GM19397 (cell line): ENCODE data around the gene RASL11B.

ENCODE experiments used
- ATAC-seq: cut with Tn5 transposase; IDR thresholded peaks from one replicate; pipeline ENCODE4 v1.9.1; 2021; ENCODE audit warnings: mild to moderate bottlenecking, moderate library complexity; ENCODE audit not compliant: unreplicated experiment

The RASL11B gene

DNA sequence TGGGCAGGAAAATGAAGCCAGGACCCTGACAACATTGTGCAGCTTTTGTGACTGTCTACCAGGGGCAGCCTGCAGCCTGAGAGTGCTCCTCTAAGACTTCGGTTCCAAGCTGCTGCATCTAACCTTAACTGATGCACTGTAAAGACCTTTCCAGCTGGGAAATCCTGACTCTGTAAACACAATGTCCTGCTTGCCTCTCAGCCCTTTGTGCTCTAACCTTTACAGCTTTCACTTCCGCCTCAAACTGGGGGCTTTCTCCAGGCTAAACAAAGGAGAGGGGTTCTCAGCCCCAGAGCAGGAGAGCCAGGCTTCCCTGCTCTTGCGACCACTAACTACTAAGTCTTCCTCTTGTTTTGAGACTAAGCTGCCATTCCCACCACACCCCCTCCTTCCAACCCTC, 19.3 kb upstream of the RASL11B start:
- ATAC-seq = no peak

DNA sequence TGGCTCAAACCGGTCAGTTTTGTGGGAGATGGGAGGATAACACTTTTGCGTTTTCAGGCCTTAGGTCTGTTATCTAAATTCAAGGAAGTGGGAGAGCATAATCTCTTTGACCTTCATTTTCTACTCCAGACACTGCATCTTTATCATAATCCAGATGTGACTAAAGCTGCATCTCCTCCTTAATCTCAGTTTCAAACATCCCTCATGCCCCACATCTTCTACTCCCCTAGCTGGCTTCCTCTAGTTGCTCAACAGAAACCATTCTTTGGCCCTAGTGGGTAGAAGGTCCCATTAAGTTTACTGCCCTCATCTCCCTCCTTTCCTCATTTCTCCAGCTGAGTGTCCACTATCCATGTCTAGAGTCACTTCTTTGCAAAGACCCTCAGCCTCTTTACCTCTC, 18.8 kb upstream of the RASL11B start:
- no peak for ATAC-seq

DNA sequence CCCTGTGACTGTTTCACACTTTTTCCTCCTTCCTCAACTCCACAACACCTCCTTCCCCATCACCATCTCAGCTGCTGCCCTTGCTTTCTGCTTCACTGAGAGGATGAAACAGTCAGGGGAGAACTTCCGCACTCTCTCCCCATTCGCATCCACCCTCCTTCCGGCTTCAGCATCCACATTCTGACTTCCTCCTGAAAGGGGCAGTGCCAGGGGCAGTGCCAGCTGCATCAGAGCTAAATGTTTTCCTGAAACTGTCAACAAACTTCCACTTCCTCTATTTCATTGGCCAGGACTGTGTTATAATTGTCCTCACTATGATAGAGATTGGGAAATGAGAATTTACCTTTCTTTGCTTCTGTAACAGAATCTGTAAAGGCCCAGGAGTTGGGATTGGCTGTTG, 18.2 kb upstream of the RASL11B start:
- no peak for ATAC-seq

DNA sequence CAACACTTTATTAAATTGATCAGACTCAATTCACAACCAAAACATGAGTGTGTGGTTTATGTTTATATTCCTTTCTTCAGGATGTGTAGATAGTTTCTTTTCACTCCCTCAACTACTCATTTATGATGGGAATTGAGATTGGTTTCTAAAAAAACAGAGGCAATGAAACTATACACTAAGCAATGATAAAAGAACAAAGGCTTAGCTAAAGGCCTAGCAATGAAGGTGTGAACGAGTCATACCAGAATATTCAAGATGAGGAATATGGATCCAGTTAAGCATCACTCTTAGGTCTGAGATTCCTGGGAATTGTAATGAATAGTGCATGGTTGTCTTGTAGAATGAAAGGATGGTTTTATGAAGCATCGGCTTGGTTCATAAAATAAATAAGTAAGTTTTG, 17.5 kb upstream of the RASL11B start:
- ATAC-seq = no peak

DNA sequence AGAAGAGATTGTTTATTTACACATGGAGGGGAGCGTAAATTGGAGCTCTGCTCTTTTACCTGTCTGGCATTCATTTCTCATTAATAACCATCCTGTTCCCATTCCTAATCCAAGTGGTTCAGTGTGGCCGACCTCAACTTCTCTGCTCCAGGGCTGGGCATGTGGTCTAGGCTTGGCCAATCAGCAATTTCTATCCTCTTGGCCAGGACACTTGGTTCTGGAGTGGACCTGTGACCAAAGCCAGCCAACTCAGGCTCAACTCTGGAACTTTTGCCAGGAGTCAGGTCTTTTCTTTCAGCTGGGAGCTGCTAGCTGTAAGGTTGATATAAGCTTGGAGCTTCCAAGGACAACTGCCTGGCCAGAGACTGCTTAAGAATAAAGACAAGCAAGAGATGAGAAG, 15.6 kb upstream of the RASL11B start:
- ATAC-seq = no peak

DNA sequence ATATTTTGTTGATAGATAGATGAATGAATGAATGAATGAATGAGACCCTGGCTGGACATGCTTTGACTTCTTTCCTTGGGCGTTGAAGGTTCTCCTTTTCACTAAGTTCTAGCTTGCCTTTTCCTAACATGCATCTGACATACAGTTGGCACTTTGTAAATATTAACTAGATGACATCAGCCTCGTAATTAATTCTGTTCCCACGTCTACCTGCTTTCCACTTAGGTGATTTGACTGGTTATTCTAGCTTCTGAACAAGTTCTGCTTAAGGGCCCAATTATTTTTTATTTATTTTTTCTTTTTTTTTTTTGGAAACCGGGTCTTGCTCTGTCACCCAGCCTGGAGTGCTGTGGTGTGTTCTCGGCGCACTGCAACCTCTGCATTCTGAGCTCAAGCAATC, 13.9 kb upstream of the RASL11B start:
- no peak for ATAC-seq

DNA sequence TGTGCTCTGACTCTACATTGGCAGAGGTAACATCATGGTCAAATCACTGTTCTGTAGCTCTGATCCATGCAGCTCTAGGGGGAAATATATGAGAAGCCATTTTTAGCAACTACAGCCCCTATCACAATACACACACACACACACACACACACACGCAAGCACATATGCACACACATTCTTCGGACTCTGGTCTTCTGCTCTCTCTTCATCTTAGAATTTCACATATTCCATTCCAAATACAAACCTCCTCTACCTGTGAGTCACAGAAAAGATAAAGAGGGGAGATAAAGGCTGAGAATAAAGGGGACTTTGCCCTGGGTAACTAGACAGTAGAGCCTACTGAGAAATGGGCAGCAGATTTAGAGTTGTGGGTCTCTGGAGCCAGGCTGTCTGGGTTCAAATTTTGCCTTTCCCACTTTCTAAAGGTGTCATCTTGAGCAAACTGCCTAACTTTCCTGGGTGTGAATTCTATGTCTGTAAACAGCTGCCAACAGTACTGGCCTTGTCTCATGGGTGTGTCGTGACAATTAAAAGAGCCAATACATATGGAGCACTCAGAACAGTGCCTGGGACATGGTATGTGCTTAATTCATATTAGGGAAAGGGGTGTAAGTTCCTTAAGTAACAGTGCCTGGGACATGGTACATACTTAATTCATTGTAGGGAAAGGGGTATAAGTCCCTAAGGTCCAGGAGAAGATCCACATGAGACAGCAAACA, 11.6 kb upstream of the RASL11B start:
- no peak for ATAC-seq

DNA sequence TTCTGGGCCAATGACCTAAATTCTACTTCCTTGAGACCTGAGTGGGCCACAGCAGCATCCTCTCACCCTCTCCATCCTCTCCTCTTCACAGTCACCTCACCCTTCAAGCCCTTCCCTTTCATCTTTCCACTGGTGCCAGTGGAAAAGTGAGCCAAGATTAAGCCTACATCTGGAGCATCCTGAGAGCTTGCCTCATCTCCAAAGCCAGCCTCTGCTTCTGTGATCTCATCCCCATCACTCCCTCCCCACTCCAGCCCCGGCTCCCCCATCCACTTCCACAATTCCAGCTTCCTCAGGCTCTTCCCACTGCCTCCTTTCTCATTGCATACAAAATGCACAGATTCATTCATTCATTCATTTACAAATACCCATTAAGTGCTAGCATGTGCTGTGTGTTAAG, 10.1 kb upstream of the RASL11B start:
- no peak for ATAC-seq

DNA sequence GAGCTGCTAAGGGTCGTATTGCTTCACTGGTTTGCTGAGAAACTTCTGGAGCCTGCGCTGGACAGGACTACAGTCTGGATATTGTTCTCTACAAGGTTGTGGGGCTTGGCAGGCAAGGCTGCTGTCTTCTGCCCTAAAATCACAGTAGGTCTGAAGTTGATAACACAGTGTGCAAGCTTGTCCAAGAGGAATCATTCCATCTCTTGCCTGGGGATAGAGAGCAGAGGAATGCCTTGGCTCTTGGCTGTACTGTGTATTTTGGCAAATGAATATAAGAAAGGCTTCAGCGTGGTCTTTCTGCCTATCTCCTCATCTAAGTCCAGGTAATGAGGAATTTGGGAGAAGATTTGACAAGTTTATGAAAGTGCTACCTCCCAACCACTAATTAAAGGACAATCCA, 9.4 kb upstream of the RASL11B start:
- ATAC-seq = no peak

DNA sequence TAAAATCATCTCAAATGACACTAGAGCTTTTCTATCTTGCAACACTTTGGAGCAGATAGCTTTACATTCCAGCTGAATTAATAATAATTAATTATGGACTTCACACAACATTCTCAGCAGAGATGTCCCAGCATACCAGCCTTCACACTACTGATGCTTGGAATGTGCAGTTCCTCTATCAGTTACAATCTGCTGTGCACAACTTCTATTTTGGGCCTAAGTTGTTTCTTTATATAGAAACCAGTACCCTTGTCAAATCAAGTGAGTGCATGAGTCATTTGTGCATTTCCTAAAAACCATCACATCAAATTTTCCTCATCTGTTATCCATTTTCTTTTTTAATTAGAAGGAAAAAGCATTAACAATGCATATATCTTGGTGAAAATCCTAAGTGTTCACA, 8.8 kb upstream of the RASL11B start:
- no peak for ATAC-seq

DNA sequence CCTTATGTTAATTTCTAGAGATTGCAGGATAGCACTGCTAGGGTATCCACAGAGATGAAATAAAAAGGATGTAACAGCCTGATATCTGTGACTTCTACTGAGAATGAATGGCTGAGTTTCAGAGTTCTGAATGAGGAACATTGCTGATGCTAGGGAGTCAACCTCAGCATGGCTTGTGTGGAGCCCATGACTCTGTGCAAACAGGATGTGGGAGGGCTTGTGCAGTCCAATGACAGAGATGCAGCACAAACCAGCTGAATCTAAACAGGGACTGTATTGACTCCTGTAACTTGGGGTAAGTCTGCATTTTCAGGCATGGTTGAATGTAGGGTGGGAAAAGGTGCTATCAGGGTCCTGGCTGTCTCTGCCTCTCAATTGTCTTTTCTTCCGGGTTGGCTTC, 5.3 kb upstream of the RASL11B start:
- ATAC-seq = no peak

DNA sequence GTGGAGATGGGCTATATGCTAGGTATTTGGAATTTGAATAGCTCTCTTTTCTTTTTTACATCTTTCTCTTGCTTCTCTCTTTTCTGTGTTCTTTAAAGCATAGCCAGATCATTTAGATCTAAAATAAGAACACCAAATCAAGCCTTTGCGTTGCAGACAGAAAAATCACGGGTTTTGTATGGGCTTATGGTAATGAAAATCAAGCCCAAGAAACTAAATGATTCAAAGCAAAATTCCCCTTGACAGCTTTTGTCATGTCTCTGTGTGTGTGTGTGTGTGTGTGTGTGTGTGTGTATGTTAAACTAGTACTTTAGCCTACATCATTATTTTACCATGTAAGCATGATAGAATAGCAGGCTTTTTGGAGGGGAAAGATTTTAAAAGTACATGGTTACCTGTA, 1.8 kb upstream of the RASL11B start:
- ATAC-seq = no peak

DNA sequence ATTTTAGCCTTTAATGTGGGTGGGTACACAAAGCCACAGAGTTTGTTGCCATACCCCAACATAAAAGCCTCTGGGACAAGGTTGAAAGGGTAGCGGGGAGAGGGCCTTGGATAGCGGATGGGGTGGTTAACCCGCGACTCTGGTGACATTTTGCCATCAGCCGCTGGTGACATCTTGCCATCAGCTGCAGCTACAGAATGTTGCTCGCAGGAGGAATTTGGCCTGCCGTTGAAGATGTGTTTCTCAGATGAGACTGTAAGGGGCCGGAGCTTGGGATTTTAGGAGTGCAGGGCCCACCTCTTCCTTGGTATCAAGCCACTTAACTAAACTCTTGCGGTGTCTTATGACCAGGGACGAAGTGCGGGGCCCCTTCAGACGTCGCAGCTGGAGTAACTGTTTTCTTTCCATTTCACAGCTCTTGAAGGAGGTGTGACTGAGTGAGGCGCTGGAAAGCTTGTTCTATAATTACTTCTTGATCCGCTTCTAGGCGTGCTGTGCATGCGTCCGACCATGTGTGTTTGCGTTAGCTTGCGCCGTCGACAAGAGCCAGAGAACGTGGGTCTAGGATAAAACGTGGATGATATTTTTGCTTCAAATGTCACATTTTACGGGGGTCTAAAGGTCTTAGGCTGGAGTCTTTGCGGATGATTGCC, 820 bp upstream of the RASL11B start:
- no peak for ATAC-seq

DNA sequence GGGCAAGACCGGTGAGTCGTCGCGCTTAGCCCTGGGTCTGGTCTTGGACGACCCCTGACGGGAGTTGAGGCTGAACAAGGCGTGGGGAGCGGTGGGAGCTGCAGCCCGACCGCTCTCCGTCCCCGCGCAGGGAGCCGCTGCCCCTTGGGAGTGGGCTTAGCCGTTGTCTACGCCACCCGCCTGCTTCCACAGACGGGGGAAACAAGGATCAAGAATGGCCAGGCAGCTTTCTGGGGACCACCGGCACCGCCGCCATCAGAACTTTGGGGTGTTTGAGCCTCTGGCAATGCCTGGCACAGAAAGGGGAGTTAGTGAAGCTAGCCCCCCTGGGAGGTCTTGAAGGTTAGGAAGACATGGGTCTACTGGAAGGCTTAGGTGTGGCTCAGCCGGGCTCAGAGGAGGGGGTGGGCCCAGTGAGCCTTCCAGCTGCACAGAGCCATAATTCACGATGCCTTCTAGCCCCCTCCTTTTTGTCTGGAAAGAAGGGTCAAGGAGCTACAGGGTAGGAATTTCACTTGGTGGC, 583 bp downstream of the RASL11B start:
- ATAC-seq = no peak

DNA sequence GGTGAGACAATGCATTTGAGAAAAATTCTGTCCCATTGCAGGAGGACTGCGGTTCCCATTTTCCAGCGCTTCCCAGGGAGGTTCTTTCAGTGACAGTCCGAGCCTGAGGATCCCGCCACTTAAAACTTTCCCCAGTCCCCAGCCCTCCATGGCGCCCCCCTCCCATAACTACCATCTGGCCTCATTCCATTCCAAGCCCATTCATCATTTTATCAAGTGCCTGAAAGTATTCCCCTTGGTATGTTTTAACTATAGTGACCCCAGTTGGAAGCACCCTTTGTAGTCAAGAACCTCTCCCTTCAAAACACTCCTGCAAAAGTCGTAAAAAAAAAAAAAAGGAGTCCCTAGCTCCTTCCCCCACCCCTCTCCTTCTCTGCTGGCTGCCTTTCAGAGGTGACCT, 1.2 kb downstream of the RASL11B start:
- no peak for ATAC-seq

DNA sequence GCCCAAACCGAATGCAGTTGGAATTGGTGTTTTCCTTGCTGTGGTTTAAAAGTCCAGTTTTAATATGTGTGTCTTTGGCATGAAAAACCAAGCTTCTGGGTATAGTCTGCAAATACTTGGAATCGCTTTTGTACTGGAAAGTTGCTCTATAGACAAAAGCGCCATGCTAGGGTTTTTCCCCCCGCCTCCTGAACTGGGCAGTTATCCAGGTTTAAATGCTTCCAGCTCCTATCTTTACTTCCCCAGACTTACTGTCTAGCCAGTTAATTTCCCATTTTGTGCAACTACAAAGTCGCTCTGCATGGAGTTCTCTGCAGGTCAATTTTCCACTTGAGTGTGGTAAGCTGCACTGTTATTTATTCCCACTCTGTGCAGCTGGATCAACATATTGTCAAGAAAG, 2.7 kb downstream of the RASL11B start:
- no peak for ATAC-seq

DNA sequence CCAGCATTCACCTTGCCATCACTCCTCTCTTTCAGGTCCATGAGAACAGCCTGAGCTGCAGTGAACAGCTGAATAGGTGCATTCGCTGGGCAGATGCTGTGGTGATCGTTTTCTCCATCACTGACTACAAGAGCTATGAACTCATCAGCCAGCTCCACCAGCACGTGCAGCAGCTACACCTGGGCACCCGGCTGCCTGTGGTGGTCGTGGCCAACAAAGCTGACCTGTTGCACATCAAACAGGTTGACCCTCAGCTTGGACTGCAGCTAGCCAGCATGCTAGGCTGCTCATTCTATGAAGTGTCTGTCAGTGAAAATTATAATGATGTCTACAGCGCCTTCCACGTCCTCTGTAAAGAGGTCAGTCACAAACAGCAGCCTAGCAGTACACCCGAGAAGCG, 3.2 kb downstream of the RASL11B start:
- ATAC-seq = no peak

DNA sequence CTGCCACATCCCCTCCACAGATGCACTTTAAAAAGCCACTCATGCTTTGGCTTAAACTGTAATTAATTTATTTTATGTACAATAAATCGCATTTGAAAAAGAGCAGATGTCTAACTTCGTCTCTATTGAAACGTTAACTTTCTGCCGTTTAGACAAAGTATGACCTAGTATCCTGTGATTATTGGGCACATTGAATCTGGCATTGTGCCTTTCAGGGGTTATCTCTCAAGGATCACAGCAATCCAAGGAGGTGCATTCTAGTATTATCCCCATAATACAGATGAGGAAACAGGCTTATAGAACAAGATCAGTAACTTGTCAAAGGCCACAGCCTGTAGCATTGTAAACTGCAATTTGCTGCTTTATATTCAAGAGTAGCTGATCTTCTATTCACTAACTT, 4.6 kb downstream of the RASL11B start:
- no peak for ATAC-seq

DNA sequence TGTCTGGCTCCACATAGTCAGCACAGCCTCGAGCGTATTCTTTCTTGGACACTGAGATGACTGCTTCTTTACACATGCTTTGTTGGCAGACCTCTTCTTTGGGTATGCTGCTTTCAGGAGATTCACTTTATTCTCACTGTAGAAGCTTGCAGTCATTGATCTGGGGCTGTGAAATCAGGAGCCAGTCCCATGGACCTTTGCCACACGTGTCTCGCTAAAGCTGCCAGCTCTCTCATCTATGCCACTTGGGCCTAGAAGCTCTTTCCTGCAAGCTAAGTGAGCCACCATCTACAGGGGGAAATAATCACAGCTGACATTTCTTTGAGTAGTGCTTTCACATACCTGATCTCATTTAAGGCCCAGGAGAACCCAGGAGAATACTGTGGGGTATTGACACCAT, 5.0 kb downstream of the RASL11B start:
- no peak for ATAC-seq

DNA sequence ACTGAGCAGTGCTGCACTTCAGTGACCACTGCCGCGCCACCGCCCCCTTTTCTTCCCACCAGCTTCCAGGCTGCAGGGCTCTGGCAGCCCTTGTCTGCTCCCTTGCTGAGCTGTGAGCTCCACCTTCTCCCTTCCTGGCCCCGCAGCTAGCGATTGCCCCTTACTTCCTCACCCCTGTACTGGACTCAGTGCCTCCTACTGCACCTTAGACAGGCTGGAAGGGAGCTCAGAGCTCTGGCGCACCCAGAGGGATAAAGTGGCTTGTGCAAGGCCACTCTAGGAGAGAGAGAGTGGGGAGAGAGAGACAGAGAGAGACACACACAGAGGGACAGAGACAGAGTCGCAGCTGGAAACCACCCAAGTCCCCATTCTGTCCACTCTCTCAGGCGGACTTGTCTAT, 6.0 kb downstream of the RASL11B start:
- ATAC-seq = no peak

DNA sequence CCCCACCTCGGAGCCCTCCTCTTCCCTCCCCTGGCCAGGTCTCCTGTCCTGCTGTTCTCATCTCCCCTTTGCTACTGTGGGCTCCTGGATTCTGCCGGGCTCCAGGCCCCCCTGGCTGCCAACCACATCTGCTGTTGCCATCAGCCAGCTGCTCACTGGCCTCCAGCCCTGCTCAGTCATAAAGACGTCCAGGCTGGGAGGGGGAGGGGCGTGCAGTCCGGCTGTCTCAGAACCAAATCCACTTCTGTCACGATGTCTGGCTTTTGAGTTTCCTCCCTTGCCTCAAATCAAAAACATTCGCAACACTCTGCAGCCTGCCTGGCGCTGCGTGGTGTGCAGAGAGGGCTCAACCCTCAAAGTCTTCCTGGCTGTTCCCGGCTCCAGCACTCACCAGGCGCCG, 7.1 kb downstream of the RASL11B start:
- no peak for ATAC-seq

DNA sequence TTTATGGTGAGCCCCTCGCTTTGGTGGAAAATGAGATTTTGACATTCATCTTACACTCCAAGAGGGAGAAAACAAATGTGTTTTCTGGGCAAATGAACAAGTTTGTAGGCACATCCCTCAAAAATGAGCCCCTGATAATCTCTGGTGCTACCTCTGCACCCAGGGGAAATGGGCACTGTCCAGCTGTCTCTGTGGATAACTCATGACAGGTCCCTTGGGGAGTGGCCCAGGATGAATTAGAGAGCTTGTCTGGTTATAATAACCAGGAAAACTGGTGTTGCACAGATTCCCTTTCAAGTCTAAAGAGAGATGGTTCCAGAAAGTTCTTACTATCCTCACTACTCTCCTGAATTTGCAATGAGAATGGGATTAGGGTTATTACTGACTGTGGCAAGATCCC, 7.5 kb downstream of the RASL11B start:
- no peak for ATAC-seq

DNA sequence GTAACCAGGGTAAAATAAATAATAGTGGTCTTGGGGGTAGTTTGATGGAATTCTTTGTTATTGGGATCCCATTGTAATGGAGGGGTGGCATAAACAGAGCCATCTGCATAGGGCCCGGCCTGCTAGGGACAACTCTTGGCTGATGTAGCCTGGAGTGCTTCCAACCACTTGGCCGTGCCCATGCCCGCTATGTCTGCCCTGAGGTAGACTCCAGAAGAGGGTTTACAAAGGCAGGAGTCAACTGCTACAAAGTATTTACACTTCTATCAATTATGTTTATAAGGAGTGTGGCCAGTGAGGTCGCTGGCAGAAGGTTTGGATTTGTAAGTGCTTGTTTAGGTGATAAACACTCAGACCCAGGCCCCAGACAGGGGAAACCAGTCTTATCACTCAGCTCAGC, 8.1 kb downstream of the RASL11B start:
- no peak for ATAC-seq
